Forelimb muscle (tissue), 1 donor: Measurements from ENCODE around the gene TNS3. TPM values are rescaled to one million over a fixed set of nuclear protein-coding genes. Genes with fewer than 3 reads are reported as not detected.

Experiments
- DNase-seq: peaks from one replicate; pipeline ENCODE4 v3.0.0-alpha.2; 2013; ENCODE audit warnings: low read depth
- polyA plus RNA-seq: library from polyadenylated mRNA; unstranded; fragments of 120-200 nt; gene quantifications from one replicate; pipeline ENCODE4 v1.2.1, GENCODE V29; 2013; ENCODE audit not compliant: insufficient read length

TNS3 gene
- polyA plus RNA-seq, 1 donor: 21.3 TPM

DNA sequence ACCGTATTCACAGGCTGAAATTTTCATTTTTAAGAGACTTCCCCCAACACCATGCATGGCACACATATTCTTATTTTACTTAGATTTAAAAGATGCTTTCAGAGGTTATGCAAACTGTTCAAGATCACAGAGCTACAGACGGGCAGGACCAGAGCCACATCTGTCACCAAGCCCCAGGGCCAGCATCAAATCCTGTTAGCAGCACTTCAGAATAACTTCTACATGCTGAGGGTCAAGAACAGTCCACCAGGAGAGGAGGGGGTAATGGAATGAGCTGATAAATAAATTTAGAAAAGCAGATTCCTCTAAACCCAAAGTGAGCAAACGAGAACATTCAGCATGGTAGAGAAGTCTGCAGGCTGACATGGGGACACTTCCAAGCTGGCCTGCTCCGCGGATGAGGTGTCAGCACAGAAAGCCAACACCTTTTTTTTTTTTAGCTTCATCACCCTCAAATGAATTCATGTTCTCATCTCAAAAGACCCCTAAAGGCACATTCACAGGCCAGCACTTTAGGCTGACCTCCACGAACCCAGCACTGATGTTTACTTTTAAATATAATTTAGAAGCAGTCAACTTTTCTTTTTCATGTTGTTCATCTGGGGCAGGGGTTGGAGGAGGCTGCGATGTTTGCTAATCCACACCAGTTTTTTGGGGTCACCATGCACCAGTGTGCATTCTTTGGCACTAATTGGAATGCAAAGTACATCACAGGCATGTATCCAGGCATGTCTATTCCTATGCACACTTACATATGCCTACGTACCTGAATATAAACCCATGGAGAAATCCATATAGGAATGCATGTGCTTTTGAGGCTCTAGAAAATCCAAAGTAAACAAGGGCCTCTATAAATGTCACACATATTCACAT lies 249.0 kb downstream of the TNS3 start:
- no peak for DNase-seq

DNA sequence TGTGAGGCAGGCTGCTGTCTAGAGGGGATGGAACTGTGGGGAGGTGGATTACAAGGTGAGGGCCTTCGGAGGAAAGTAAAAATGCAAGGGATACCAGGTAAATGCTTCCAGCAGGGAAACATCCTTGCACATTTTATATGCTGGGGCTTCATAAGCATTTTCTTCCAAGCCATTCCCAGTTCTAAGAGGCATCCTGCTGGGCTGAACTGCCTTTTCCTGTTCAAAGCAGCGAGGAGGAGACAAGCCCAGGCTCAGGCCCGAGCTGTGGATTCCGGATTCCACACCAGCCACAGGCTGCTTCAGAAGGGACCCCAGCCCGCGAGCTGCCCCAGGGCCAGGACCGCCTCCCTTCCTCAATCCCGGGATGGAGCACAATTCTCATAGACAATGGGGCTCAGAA lies 249.7 kb downstream of the TNS3 start:
- no peak for DNase-seq

DNA sequence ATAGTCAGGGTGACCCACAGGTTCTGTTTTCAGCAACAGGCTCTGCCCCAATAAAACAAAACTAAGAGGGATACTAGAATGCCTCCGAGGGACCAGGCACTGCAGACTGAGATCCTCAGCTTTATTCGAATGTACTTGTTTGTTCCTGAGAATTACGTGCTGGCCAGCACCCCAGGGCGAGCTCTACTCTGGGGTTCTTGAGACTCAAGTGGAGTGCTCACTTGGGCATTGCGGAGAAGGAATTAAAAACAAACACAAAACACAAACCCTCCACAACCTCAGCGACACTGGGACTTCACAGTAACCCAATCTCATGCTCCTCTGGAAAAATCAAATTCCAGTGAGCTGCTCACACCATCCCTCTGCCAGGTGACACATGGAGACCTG lies 250.7 kb downstream of the TNS3 start:
- DNase-seq: no peak

DNA sequence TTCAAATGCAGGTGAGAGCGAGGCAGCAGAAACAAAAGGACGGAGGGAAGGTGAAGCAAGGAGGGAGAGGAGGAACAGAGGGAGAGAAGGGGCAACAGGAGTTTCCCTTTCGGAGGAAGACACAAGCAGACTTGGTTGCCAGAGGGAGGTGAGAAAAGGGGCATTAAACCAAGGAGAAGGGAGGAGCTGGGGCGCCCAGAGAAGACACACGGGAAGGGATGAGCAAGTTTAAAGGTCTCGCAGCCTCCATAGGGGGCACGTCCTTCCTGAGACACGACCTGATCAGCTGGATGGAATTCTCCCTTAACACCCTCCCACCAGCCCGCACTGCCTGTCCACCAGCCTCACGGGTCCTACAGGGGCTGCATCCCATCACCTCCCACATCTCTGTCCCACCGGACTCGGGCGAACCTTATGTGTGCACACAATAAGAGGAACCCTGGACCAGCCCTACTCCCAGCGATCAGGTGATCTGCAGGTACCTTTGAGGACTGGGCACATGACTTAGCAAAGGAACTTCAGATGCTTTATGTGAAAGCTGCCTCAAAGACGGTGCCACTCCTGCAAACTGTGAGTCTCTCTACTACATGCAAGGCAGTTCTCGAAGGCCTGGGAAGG lies 251.2 kb downstream of the TNS3 start:
- no peak for DNase-seq

DNA sequence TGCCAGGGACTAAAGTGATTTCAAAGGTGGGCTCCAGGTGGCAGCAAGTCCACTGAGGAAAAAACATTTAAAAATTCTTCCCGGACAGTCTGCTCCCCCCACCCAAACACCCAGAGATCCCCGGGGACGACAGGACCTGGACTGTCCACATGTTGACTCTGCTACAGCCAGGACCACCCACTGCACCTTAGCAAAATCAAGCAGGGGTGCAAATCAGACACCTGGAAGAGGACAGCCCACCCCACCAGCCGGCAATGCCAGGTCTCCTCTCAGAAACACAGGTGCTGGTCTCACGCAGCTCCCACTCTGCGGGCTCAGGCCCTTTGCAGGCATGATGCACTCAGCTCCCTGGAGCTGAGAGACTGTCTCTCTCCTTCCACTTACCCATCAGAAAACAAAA lies 251.9 kb downstream of the TNS3 start:
- DNase-seq: no peak

DNA sequence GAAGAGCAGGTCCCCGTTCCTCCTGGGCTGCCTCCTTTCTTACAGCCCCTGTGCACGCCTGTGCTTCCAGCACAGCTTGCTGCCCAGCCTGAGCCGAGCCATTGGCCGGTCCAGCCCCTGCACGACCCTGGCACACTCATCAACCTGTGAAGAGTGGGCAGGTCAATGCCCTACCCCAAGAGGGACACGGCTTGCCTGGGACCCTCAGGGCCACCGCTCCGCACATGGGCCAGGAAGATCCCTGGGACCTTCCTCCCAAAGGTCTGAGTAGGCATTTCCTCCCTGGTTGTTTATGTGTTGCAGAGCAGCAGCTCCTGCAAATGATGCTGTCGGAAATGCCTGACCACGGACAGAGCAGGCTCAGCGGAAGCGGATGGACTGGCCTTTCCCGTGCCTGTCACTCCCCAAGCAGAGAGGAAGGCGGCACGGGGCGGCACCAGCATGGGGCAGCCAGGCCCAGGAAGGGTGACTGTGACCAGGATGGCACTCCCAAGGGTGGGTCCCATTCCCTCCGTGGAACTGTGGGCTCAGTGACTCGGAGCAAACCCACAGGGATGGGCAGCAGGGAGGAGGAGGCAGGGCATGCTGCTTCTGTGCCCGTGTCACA lies 252.5 kb downstream of the TNS3 start:
- no peak for DNase-seq

DNA sequence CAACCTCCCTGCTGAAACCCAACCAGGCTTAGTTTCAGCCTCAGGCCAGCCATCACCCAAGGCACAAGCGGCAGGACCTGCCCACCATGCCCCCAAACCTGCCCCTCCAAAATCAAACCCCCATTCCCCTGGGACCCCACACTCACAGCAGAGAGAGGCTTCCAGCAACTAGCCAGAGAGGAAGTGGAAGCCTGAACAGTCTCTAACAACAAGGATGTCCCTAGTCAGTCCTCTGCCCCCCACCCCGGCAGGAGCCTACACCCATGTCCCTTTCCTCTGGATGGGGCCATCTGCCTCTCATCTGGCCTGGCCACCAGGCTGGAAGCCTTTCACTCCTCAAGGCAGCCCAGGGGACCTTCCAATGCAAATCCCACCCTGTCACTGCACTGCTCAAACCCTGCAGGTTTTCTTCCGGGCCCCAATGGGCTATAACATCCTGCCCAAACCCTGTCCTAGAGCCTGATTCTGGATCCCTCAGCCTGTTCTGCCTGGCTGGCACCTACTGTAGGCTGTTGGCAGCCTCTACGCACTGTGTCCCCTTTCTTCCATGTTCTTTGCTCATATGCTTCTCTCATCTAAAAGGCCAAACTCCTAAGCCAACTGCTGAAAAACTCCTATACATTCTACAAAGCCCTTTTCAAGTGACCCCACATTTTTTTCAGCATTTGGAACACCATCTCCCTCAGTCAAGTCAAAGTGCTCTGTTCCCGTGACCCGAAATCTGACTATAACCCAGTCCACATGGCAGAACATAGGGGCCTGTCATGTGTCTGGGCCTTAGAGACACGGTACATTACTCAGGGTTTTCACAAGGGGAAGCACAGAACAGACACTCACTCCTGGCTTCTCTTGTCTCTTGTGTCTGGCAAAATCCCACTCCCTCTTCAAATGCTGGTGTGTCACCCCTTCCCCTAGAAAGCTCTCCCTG lies 253.3 kb downstream of the TNS3 start:
- DNase-seq: no peak

DNA sequence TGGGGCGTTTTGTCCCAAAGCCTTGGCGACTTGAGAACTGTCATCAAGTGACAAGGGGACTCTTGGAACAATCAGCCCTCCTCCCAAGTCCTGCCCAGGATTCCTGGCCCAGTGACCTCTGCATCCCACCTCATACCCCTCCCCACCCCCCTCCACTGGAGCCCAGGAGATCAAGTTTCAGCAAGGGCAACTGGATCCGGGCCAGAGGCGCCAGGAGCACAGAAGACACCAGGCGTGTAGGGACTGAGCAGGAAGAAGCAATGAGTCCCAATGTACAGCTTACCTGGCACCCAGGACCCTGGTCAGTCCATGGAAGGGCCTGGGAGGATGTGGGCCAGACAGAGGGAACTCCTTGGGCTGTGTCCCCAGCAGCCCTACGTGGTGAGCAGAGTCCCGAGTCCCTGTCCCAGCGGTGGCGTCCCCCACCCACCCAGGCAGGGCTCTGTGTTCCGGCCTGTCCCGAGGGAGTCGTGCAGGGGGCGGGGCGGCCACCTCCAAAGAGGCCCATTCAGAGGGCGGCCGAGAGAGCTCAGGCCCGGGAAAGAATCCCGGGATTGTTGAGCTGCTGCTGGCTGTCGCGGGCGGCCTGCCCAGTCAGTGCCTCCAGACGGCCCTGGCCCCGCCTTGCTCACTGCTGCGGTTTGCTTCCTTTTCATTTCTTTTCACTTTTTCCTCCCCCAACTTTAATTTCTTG lies 254.1 kb downstream of the TNS3 start:
- no peak for DNase-seq

DNA sequence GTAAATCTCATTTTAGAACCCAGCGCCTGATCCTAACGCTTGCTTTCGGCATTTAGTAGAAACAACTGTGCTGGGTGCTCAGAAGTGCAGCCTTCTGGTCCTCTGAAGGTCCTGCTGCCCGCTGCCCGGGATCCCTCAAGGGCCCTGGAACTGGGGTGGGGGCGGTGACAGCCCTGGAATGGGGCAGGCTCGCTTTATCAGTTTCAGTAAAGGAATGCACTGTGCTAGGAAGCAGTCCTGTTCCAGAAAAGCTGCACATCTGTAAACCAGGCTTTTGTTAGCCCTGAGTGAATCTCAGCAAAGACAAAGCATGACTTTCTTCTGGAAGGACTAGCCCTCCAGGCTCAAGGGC lies 254.6 kb downstream of the TNS3 start:
- DNase-seq: no peak

DNA sequence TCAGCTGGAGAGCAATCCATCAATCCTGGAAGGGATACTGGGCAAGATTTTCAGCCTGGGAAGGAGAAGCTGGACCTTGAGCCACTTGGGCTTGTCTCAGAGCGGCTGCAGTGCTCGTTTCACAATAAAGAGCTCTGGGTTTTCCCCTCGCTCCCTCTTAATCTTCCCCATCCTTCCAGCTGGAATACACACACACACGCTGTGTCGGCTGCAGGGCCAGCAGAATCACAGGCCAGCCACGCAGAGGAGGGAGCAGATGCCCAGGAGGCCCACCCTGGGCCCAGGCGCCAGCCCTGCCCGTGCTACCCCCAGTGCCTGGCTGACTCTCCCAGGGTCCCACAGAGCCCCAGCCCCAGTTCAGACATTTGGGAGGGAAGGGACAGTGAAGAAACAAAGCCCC lies 255.1 kb downstream of the TNS3 start:
- DNase-seq: no peak

DNA sequence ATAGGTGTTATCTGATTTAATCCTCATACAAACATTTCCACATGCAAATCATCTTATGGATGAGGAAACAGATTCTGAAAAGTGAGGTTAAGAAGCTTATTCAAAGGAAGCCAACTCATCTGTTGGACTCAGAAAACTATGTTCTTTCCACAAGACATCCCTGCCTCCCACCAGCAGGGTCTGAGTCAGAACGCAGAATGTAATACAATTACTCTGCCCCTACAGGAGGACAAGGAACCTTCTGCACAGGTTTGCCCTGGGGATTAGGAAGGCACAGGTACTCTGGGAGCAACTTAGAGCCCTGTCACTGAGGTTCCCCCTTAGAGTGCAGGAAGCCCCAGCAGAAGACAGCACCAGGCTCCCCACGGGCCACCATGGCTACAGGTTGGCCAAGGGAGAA lies 255.7 kb downstream of the TNS3 start:
- no peak for DNase-seq

DNA sequence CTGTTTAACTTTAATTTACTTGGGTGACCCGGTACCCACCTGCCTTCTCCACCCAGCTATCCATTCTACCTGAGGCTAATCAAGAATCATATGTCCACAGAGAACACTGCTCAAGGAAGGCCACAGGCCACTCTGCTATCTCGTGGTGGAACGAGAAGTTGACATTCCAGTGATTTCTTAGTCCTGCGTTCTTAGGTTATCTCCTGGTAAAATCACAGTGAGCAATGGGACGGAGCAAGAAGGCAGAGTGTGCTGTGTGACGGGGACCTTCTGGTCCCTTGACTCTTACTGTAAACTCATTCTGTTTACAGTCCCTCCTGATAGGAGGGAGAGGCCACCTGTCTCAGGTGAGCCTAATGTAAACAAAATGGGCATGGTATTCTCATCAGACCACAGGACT lies 256.6 kb downstream of the TNS3 start:
- no peak for DNase-seq

DNA sequence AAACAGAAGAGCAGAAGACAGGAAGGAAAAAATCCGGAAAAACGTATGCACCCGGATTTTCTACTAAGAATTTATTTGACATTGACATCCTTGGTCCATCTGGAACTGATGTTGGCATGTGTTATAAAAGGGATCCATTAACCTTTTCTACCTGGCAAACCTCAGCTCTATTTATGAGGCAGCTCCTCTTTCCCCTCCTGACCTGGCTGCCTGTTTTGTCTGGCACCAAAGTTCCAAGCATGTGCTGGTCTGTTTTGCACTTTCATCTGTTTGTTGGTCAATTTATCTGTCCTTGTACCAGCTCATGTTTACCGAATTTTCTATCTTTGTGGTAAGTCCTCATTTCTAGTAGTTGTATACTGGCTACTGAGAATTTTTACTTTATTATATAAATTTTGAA lies 258.0 kb downstream of the TNS3 start:
- DNase-seq: no peak

DNA sequence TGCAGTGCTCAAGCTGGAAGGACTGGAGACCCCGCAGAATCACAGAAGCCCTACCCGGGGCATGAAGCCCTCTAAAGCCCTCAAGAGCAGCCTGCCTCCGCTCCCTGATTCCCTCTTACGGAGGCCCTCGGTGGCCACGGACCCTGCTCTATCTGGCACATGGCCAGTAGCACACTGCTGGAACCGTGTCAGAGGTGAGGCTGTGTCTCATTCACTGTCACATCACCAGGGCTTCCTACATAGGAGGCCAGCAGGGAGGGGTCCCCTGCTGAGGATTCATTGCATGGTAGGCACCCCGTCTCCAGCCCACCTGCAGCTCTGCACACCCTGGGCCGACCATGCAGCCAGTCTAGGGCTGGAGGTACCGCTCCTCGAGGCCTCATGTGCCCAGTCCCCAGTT lies 259.2 kb downstream of the TNS3 start:
- no peak for DNase-seq

DNA sequence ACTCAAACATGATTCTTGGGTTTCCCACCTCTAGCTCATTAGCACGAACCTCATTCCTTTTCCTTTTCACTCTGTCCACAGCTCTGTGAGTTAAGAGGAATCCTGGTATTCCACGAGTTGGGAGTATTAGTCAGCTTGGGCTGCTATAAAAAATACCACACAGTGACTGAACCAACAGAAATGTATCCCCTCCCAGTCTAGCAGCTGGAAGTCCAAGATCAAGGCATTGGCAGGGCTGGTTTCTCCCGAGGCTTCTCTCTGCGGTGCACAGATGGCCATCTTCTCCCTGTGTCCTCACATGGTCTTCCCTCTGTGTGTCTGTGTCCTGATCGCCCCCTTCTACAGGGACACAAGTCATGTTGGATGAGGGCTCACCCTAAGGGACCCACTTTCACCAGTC lies 261.6 kb downstream of the TNS3 start:
- DNase-seq: no peak

DNA sequence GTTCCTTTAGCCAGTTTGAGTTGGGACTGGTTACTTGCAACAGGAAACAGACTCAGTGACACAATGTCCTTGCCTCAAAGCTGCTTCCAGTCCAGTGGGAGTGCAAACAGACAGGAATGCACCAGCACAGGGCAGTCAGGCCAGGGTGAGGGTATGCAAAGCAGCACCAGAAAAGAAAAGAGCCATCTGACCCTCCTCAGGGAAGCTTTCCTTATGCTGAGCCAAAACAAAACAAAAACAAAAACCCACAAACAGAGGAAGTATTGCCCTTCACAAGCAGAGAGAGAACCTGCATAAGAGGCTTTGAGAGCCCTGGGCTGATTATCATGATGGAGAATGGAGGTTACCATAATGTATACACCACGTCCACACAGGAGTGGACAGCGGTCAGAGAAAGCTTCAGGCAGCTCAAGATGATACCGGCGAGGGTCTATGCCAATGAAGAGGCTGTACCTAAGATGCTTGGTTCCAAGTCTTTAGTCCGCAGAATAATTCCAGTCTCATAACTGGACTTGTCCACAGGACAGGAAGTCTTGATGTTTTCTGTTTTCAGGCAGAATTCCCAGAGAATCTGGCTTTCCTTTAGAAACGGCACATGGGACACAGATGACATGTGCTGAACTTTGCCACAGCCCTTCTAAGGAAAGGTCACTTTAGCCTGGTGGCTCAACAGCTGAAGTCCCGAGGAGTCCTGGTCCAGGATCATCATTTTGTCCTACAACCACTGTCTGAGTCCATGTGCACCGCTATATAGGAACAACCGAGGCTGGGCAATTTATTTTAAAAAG lies 263.3 kb downstream of the TNS3 start:
- DNase-seq: no peak

DNA sequence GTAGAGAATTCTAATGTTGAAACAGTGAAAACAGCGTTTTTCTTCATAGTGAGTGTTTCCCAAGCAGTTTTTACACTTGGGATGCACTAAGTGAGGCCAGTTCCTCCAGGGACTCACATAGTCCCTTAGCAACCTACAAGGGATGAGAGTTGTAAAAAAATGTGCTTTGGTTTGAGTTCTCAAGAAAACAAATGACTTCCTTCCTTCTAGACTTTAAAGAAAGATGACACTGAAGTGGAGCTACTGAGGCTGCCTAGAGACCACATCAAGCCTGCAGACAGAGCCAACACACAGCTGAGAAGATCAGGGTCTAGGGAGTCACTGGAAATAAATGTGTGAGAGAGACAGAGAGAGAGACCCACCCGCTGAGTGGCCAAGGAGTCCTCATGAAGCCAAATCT lies 264.4 kb downstream of the TNS3 start:
- DNase-seq: no peak

DNA sequence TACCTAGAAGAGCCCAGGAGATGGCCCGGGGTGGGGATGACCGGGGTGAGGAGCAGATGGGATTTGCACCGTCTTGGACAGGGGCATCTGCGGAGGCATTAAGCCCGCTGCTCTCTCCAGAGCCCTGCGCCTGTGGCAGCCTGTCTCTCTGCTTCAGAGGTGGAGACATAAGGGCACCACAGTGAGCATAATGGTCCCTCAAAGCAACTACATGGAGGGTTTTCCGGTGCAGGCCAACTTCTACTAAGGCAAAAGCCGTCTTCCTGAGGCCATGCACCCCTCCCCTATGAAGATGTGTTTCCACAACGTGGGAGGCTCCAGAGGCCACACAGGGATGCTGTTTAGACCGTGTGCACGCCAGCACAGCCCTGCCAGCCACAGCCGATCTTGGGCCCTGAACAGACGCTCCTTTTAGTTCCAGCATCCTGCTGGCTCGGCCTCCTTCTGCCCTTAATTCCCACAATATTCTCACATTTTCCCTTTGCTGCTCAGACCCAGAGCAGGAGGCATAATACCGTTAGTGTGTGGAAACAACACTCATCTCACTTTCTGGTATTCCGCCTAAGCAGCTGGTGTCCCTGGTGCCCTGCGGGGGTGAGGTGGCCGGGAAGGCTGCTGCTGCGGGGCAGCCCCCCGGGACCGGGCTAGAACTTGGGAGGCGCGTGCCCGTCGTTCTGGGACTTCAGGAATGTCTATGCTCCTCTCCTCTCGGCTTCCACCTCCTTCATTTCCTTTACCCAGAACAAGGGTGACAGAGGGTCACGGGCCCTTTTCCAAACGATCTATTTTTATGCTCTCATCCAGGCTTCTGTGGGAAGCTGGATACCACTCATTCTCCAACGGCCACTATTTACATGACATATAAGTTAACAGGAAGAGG lies 266.9 kb downstream of the TNS3 start:
- no peak for DNase-seq

DNA sequence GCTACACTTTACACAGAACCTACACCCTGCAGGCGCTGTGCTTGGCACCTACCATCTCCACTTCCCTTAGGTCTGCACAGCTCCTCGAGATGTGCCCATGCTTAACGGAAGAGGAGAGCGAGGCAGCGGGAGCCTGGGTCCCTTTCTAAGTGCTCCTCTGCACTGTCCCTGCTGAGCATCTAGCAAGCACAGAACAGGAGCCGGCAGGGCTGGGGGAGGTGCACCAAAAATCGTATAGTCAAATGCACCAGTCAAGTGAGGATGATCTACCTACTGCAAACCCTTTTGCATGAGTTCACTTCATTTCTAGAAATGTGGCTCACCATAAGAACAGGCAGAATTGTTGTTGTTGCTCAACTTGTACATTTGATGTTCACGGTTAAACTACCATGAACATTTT lies 267.7 kb downstream of the TNS3 start:
- no peak for DNase-seq

DNA sequence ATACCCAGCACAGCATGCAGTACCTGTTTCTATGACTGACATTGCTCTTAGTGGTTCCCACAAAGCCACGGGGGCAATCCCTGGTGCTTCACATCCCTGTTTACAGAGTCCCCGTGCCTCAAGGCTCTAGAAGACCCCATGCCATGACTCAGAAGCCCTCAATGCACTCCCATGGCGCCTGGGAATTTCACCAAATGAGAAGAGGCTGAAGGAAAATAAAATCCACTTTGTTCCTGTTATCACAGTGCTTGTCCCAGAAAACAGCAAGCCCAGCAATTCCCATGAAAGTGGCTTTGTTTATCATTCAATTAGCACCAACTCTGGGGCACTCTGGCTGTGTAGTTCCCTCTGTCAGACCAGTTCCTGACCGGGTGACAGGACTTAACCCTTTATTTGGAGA lies 268.3 kb downstream of the TNS3 start:
- DNase-seq: no peak
